SK-N-SH treated with all-trans-retinoic acid at 6 μM for 48 hours (cell line): ENCODE results near the gene MLST8.
"Not testable (repeated sequence)": the region's sequence is repeated elsewhere in the genome, so short reads cannot be mapped to it uniquely, and the experiment has no call there.

Experiments
- ESRRG ChIP-seq: fragments of 250-450 bp; sonication (Bioruptor Pico); IDR thresholded peaks from 2 replicates; pipeline ENCODE4 v1.6.1; 2021; ENCODE audit warnings: mild to moderate bottlenecking
- ZFP30 ChIP-seq: fragments of 450-650 bp; formaldehyde crosslinking; IDR thresholded peaks from 2 replicates; pipeline ENCODE4 v1.5.0; 2022; ENCODE audit warnings: mild to moderate bottlenecking, moderate library complexity

- not testable (repeated sequence) for TF ChIP-seq ZFP30; ESRRG (CRISPR knock-in tag)
These were observed 2.0 kb upstream of the MLST8 start for GRCh38 chr16:2203119-2203688.
